Measurements from ENCODE around the gene MAPK1.
"Not testable (repeated sequence)": the region's sequence is repeated elsewhere in the genome, so short reads cannot be mapped to it uniquely, and the experiment has no call there.

The MAPK1 gene

DNA sequence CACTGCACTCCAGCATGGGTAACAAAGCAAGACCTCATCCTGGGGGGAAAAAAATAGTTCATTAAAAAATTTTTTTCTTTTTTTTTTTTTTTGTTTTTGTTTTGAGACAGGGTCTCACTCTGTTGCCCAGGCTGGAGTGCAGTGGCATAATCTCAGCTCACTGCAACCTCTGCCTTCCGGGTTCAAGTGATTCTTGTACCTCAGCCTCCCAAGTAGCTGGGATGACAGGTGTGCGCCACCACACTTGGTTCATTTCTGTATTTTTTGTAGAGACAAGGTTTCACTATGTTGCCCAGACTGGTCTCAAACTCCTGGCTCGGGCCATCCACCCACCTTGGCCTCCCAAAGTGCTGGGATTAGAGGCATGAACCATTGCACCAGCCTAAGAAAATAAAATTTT is 142.9 kb downstream of the MAPK1 start:
- DNase-seq, result not testable (repeated sequence)

DNA sequence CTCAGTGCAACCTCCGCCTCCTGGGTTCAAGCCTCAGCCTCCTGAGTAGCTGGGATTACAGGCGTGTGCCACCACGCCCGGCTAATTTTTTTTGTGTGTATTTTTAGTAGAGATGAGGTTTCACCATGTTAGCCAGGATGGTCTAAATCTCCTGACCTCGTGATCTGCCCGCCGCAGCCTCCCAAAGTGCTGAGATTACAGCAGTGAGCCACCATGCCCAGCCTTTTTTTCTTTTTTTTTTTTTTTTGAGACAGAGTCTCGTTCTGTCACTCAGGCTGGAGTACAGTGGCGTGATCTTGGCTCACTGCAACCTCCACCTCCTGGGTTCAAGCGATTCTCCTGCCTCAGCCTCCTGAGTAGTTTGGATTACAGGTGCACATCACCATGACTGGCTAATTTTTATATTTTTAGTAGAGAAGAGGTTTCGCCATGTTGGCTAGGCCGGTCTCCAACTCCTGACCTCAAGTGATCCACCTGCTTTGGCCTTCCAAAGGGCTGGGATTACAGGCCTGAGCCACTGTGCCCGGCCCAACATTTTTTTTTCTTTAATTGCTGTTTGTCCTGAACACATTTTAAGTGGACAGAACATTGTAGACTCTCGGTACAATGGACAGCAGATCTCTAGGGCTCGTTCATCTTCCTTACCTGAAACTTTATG is 146.1 kb downstream of the MAPK1 start:
- not testable (repeated sequence) for DNase-seq

DNA sequence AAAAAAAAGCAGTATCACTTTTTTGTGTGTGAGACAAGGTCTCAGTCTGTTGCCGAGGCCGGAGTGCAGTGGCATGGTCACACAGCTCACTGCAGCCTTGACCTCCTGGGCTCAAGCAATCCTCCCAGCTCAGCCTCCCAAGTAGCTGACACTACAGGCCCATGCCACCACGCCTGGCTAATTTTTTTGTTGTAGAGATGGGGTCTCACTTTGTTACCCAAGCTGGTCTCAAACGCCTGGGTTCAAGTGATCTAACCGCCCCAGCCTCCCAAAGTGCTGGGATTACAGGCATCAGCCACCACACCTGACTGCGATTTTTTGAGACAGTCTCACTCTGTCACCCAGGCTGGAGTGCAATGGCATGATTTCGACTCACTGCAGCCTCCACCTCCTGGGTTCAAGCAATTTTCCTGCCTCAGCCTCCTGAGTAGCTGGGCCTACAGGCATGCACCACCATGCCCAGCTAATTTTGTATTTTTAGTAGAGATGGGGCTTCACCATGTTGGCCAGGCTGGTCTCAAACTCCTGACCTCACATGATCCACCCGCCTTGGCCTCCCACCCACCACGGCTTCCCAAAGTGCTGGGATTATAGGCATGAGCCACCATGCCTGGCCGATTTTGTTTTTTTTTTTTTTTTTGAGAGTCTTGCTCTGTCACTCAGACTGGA is 147.1 kb downstream of the MAPK1 start:
- not testable (repeated sequence) for DNase-seq

DNA sequence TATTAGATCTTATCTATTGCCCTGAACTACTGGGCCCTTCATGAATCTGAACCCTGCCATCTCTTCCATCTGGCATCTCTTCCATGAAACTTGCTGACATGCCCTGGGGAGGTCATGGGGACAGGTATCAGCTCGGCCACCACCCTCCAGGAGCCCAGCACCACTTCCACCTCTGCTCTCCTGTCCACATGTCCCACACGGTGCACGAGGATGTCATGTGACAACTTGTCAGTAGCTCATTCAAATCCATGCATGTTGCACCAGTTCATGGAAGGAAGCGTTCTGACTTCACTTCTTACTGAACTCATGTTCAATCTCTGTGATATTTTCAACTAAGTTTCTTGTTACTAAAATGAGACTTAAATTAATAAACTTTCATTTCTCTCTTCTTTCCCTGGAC is 148.4 kb downstream of the MAPK1 start:
- no peak for DNase-seq

DNA sequence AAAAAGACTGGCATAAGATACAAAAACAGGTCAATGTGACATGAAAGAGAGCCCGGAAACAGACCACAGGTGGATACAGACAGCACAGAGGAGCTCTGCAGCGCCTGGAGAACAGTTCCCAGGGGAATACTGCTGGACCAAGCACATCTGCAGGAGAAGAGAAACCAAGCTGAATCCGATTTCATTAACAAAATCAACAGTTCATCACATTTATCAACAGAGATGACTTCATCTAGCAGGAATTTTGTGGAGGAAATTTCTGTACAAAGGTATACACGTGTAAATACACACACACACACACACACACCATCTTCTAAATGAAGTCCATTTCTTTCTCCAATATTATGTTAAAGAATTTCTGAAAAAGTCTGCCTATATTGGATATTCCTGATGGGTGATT is 148.9 kb downstream of the MAPK1 start:
- no peak for DNase-seq

DNA sequence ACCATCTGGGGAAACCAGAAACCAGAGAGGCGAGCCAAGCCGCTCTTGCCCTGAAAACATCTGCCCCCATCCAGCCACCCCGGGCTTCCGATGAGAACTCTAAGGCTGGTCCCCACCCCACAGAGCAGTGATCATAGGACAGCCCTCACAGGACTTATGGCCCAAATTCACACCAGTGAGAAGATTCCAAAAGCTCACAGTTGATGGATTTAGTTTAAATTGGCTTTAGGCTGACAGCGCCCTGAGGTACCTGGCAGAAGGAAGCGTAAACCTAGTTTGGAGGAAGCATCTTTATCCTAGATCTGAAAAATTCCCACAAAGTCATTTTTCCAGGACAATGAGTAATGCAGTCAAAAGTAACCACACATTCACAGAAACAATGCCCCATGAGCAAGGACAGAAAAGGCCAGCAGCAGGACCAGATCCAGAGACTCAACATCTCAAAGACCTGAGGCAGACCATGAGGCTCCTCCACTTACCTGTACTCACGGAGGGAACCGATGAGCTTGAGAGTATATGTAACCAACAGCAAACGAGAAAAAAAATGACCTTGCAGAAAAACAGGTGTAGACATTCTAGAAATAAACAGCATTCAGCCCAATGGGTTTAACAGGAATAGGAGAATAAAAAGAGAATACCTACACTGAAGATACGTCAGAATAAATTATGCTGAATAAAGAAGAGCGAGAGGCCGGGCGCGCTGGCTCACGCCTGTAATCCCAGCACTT is 150.9 kb downstream of the MAPK1 start:
- DNase-seq, result not testable (repeated sequence)

DNA sequence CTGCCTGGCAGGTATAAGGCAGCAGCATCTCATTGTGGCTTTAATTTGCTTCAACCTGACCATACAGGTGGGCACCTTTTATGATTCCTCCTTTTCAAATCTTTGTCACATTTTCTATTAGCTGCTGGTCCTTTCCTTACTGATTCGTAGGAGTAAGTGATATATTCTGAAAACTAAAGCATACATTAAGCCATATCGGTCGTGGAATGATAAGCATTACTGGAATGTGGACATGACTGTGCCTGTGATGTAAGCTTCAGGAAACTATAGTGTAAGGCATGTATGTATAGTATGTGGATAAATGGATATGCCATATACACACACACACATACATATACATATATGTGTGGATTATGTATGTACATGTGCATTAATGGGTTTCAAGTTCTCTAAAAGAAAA is 152.7 kb downstream of the MAPK1 start:
- no peak for DNase-seq

DNA sequence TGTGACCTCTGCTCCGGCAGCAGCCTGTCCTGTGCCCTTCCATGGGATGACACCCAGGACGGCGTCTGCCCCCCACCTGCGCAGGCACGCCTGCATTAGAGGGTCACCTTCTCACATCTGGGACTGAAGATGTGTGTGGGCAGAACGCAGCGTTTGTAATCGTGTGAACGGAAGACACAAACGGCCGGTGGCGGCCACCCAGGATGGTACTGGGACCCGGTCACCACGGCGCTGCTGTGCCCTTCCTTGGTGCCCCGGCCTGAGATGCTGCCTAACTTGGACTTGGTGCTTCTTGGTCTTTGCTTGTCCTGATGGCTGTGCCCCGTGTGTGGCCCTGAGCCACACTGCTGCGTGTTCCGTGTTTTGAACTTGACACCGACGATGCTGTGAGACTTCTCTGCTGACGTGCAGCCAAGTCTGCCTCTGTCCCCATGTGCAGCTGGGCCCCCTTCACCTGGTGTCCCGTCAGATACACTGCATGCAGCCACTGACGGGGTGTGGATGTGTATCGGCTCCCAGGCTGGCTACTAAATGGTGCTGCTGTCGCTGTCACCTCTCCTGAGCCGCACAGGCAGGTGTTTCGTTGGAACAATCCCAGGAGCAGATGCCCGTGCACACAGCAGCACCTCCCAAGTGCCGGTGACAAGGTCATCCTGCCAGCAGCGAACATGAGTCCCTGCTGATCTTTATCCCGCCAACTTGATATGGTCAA is 153.2 kb downstream of the MAPK1 start:
- peak; percentile 32 for DNase-seq

DNA sequence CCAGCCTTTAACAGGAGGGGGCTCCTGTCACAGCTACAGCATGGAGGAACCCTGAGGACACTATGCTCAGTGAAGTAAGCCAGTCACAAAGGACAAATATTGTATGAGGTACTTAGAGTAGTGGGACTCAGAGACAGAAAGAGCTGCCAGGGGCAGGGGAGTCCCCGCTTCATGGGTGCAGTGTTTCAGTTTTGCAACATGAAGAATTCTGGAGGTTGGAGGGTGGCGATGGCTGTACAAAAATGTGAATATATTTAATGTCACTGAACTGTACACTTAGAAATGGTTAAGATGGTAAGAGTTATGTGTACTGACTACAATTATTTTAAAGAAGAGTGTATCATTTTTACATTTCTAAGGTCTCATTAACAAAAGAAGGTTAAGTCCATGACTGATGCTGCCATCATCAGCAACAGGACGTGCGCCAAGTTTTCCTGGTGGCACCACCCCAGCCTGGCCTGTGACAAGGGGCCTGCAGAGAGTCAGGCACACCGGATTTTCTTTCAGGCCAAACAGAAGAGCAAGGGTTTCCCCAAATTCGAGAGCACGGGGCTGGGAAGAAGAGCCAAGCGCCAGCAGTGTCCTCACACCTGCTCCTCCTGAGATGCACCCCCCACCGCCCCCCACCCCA is 153.9 kb downstream of the MAPK1 start:
- DNase-seq, result no peak

DNA sequence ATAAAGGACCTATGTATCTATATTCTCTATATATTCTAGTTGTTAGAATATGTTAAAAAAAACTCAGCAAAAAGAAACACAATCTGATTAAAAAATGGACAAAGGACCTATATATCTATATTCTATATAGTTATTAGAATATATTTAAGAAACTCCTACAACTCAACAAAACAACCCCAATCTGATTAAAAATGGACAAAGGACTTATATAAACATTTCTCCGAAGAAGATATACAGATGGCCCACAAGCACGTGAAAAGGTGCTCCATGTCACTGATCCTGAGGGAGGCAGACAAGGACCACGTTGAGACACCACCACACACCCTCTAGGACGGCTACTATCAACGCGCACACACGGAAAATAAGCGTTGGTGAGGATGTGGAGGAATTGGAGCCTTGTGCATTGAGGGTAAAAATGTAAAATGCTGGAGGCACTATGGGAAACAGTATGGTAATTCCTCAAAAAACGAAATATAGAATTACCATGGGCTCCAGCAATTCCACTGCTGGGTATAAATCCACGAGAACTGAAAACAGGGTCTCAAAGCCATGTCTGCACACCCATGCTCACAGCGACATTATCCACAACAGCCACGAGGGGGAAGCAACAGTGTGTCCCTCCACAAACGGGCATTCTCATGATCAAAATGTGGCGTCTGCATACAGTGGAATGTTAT is 154.6 kb downstream of the MAPK1 start:
- peak; percentile 78 to 81 for DNase-seq

DNA sequence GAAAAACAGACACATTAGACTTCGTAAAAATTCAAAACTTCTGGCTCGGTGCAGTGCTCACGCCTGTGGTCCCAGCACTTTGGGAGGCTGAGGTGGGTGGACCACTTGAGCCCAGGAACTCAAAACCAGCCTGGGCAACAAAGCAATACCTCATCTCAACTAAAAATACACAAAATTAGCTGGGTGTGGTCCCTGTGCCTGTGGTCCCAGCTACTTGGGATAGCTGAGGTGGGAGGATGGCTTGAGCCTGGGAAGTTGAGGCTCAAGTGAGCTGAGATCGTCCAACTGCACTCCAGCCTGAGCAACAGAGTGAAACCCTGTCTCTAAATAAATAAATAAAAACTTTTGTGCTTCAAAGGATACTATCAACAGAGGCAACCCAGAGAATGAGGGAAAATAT is 155.6 kb downstream of the MAPK1 start:
- DNase-seq, result no peak

DNA sequence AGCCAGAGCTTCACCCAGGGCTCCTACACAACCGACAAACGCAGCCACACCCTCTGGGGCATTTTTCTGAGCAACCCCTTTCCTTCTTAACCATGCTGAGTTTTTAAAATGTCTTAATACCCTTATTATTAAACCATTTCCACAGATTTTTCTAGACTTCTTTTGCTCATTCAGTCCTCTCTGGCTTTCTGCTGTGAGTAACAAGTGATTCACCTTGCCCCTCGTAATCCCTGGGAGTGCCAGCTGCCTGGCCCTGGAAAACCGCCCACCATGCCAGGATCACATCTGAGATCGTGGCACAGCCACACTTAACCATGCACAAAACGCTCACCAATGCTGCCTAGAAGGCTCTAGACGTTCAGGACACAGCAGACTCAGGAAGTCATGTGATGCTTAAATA is 157.3 kb downstream of the MAPK1 start:
- DNase-seq, result no peak

DNA sequence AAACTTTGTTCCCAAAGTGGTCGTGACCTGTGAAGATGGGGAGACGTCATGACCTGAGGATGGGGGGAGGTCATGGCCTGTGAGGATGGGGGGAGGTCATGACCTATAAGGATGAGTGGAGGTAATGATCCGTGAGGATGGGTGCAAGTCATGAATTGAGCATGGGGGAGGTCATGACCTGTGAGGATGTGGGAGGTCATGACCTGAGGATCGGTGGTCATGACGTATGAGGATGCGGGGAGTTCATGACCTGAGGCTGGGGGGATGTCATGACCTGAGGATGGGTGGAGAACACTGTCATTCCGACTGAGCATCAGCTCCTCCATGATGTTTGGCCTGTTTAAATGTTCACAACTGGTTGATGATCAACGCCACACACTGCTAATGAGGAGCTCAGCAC is 157.8 kb downstream of the MAPK1 start:
- no peak for DNase-seq

DNA sequence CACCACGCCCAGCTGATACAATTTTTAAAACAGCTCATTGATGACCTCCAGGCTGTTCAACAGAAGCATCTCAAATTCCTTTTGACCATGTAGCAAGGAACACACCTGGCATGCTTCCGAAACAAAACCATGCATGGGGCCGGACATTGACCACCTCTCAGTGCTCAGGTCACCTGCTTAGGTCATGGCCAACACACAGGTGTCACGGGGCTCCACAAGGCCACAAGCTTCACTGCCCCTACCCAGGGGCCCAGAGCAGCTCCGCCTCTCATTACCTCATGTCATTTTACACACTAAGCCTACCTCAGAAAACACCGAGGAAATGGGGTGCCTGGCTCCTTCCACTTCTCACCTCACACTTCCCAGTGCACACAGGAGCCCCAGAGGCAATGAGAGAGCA is 158.5 kb downstream of the MAPK1 start:
- DNase-seq, result no peak

DNA sequence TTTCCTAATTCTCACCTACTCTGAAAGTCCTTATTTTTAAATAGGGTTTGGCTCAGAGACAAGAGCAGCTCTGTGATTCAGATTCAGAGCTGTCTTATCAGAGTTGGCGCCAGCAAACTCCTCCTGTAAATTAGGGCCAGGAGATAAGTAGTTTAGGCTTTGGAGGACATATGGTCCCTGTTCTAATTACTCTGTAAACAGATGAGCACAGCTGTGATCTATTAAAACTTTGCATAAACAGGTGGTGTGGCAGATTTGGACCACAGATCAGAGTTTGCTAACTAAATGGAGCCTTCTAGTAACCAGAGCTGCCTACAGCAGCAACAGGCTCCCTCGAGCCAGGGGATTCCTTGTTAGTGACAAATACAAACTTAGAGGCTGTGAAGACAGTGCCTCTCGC is 159.8 kb downstream of the MAPK1 start:
- DNase-seq, result no peak

Data from SHP77 (cell line).